Gastroesophageal sphincter (tissue), 4 donors: ENCODE data around the gene HVCN1. TPM values are rescaled to one million over a fixed set of nuclear protein-coding genes. Genes with fewer than 3 reads are reported as not detected.

Experiments used
- ATAC-seq: fragments of 150-250 bp; one replicate; pipeline ENCODE4 v1.9.1; 2016; ENCODE audit warnings: mild to moderate bottlenecking, moderate library complexity
- H3K27ac ChIP-seq, 4 donors: fragments of 200-600 bp; sonication (generic) in 3 of 4; 1 replicate in 3 of 4; 2 replicates in 1 of 4; pipeline ENCODE4 v1.5.1; 2016 to 2019
- H3K27me3 ChIP-seq: fragments of 200-600 bp; sonication (generic); one replicate; pipeline ENCODE4 v1.5.1; 2019
- H3K36me3 ChIP-seq, 2 donors: fragments of 200-600 bp; sonication (generic); one replicate each; pipeline ENCODE4 v1.5.1; 2019; ENCODE audit warnings: control low read depth in 1 of 2
- H3K4me1 ChIP-seq, 3 donors: fragments of 200-600 bp; sonication (generic); 1 replicate in 2 of 3; 2 replicates in 1 of 3; pipeline ENCODE4 v1.5.1; 2016 to 2019; ENCODE audit warnings: control low read depth in 2 of 3
- H3K4me3 ChIP-seq, 2 donors: fragments of 200-600 bp; sonication (generic); one replicate each; pipeline ENCODE4 v1.5.1; 2019; ENCODE audit warnings: mild to moderate bottlenecking in 1 of 2, moderate library complexity in 1 of 2
- H3K9me3 ChIP-seq, 3 donors: fragments of 200-600 bp; sonication (generic); one replicate each; pipeline ENCODE4 v1.5.1; 2017 to 2019; ENCODE audit warnings: control low read depth in 2 of 3
- EP300 ChIP-seq: sonication (generic); formaldehyde crosslinking; IDR thresholded peaks from one replicate; pipeline ENCODE4 v1.6.1; 2017; ENCODE audit warnings: antibody characterized with exemption, mild to moderate bottlenecking
- POLR2A ChIP-seq, 2 donors: fragments of 450-650 bp; IDR thresholded peaks; one replicate each; pipeline ENCODE4 v1.6.1; 2017; ENCODE audit warnings: antibody characterized with exemption in 2 of 2, mild to moderate bottlenecking in 2 of 2, moderate library complexity in 1 of 2
- POLR2AphosphoS5 ChIP-seq: sonication (generic); formaldehyde crosslinking; IDR thresholded peaks from one replicate; pipeline ENCODE4 v1.6.1; 2017; ENCODE audit warnings: antibody characterized with exemption
- WGBS, 2 donors: methylation state at CpG; one replicate each; pipeline ENCODE4 v1.1.5; 2018; ENCODE audit warnings: low coverage in 1 of 2; 5-methylcytosine and 5-hydroxymethylcytosine counted together
- total RNA-seq, 4 donors: library from RNA; depleted of rRNA; stranded (reverse); fragments of >200 nt; gene quantifications; one replicate each; pipeline ENCODE4 v1.1.0, GENCODE V29; 2016
- TF ChIP-seq, protein P1 (sequence below), 4 experiments: fragments of 200-600 bp in 2 of 4; fragments of 450-650 bp in 2 of 4; sonication (generic) in 1 of 4; IDR thresholded peaks; one replicate each; pipeline ENCODE4 v1.5.1; 2017 to 2019; ENCODE audit warnings: antibody characterized with exemption in 4 of 4, mild to moderate bottlenecking in 2 of 4, moderate library complexity in 2 of 4

Gene HVCN1
- total RNA-seq, 4 donors from 2014 or later: 1.4 to 12.0 (median 8.1) TPM

GRCh38 chr12:110708917-110709316 is 20.0 kb upstream of the HVCN1 start:
- ATAC-seq: no peak
- no peaks in the 10 kb centered on the region for H3K27me3 ChIP-seq
- no peak overlapping the region for H3K27ac ChIP-seq
- no peaks in the 10 kb centered on the region for H3K9me3 ChIP-seq
- 94 to 100% methylated on average over 2 to 4 of the region's 4 CpGs for WGBS, 2 donors
- H3K36me3 ChIP-seq: peaks cover 0 to 9% of the 10 kb centered on the region in 2 donors
- TF ChIP-seq POLR2A (IDR thresholded peaks at IDR 0.05): no peak
- H3K4me3 ChIP-seq: no peak overlapping the region
- no peaks in the 10 kb centered on the region for H3K4me1 ChIP-seq

DNA sequence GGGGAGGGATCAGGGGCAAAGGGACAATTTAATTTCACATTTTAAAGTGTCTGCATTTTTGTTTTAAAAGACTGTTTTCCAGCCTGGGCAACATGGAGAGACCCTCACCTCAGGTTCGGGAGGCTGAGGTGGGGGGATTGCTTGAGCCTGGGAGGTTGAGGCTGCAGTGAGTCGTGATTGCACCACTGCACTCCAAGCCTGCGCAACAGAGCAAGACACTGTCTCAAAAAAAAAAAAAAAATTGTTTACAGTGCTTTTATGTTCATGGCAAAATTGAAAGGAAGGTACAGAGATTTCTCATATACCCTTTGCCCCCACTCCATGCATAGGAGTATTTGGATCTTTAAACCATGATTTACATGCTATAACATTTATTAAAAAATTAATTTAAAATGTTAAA is 16.4 kb upstream of the HVCN1 start:
- Histone ChIP-seq H3K4me1 (no peaks in the 10 kb centered on the region), H3K9me3 (no peaks in the 10 kb centered on the region), H3K27ac (no peak overlapping the region), H3K4me3 (no peak overlapping the region), H3K27me3 (no peaks in the 10 kb centered on the region), H3K36me3 (no peaks in the 10 kb centered on the region)
- ATAC-seq: no peak
- 45 to 72% methylated on average over 3 of the region's 3 CpGs for WGBS, 2 donors
- TF ChIP-seq, protein P1, sequence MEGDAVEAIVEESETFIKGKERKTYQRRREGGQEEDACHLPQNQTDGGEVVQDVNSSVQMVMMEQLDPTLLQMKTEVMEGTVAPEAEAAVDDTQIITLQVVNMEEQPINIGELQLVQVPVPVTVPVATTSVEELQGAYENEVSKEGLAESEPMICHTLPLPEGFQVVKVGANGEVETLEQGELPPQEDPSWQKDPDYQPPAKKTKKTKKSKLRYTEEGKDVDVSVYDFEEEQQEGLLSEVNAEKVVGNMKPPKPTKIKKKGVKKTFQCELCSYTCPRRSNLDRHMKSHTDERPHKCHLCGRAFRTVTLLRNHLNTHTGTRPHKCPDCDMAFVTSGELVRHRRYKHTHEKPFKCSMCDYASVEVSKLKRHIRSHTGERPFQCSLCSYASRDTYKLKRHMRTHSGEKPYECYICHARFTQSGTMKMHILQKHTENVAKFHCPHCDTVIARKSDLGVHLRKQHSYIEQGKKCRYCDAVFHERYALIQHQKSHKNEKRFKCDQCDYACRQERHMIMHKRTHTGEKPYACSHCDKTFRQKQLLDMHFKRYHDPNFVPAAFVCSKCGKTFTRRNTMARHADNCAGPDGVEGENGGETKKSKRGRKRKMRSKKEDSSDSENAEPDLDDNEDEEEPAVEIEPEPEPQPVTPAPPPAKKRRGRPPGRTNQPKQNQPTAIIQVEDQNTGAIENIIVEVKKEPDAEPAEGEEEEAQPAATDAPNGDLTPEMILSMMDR (IDR thresholded peaks at IDR 0.05): no peak
- no peak for TF ChIP-seq EP300
- TF ChIP-seq POLR2A (IDR thresholded peaks at IDR 0.05): no peak
- no peak for TF ChIP-seq POLR2AphosphoS5

GRCh38 chr12:110704750-110705149 is 15.8 kb upstream of the HVCN1 start:
- H3K36me3 ChIP-seq: no peaks in the 10 kb centered on the region
- H3K4me1 ChIP-seq: no peaks in the 10 kb centered on the region
- H3K27ac ChIP-seq: no peak overlapping the region
- no peak overlapping the region for H3K4me3 ChIP-seq
- 27 to 29% methylated on average over 4 of the region's 5 CpGs for WGBS, 2 donors
- H3K27me3 ChIP-seq: no peaks in the 10 kb centered on the region
- no peak for ATAC-seq
- TF ChIP-seq POLR2A (IDR thresholded peaks at IDR 0.05) (no peak), POLR2AphosphoS5 (no peak), EP300 (no peak)
- TF ChIP-seq, protein P1 (IDR thresholded peaks at IDR 0.05): peak in 1 of 4 experiments; percentile 43
- H3K9me3 ChIP-seq: no peaks in the 10 kb centered on the region

- 86 to 93% methylated on average over 5 of the region's 5 CpGs for WGBS, 2 donors
- Histone ChIP-seq H3K9me3 (no peaks in the 10 kb centered on the region), H3K36me3 (no peaks in the 10 kb centered on the region)
These were observed 15.3 kb upstream of the HVCN1 start for GRCh38 chr12:110704231-110704630.

GRCh38 chr12:110702081-110702480 is 13.2 kb upstream of the HVCN1 start:
- Histone ChIP-seq H3K36me3 (no peaks in the 10 kb centered on the region), H3K9me3 (no peaks in the 10 kb centered on the region), H3K4me3 (no peak overlapping the region), H3K27ac (no peak overlapping the region), H3K27me3 (no peaks in the 10 kb centered on the region), H3K4me1 (peaks cover 0 to 17% (median 0%) of the 10 kb centered on the region in 3 donors)
- TF ChIP-seq, protein P1 (IDR thresholded peaks at IDR 0.05): no peak
- TF ChIP-seq POLR2A (IDR thresholded peaks at IDR 0.05): no peak
- TF ChIP-seq POLR2AphosphoS5: no peak
- no peak for TF ChIP-seq EP300
- no peak for ATAC-seq
- whole genome bisulfite sequencing, 2 donors: 93 to 100% methylated on average over 5 of the region's 5 CpGs

More at GRCh38 chr12:110704231-110704630, 15.3 kb upstream of the HVCN1 start:
- no peak overlapping the region for H3K27ac ChIP-seq
- TF ChIP-seq EP300 (no peak), POLR2A (IDR thresholded peaks at IDR 0.05) (no peak), POLR2AphosphoS5 (no peak)
- TF ChIP-seq, protein P1 (IDR thresholded peaks at IDR 0.05): no peak
- no peak overlapping the region for H3K4me3 ChIP-seq
- H3K27me3 ChIP-seq: no peaks in the 10 kb centered on the region
- no peak for ATAC-seq
- H3K4me1 ChIP-seq: peaks cover 0 to 1% (median 0%) of the 10 kb centered on the region in 3 donors
